WTC11 (cell line): ENCODE data around the gene ZNF664. TPM values are rescaled to one million over a fixed set of nuclear protein-coding genes. Genes with fewer than 3 reads are reported as not detected.

Source experiments
- ATAC-seq: fragments of 200-7000 bp; cut with Tn5 transposase; 2 replicates; pipeline ENCODE4 v1.10.0; 2021; ENCODE audit warnings: mild to moderate bottlenecking, moderate library complexity
- CTCF ChIA-PET: fragments of 300-600 bp; sonication (Branson Sonifier 250); formaldehyde crosslinking; loops from one replicate; lab custom pipeline; 2021; ENCODE audit warnings: antibody characterized with exemption; lab: Charles Lee
- POLR2A ChIA-PET: fragments of 350-600 bp; sonication (Branson Sonifier 250); formaldehyde crosslinking; loops from one replicate; lab custom pipeline; 2021; ENCODE audit warnings: antibody characterized with exemption; lab: Charles Lee
- DNase-seq: peaks from one replicate; pipeline ENCODE4 v3.0.0; 2021; ENCODE audit warnings: low spot score
- H3K27ac Mint-ChIP-seq: 2 replicates; pipeline ENCODE4 v1.8.0; 2021; ENCODE audit warnings: mixed read lengths
- H3K27me3 Mint-ChIP-seq: 2 replicates; pipeline ENCODE4 v1.8.0; 2021; ENCODE audit warnings: low read depth, mild to moderate bottlenecking, moderate library complexity, mixed read lengths
- H3K36me3 Mint-ChIP-seq: 2 replicates; pipeline ENCODE4 v1.8.0; 2021; ENCODE audit warnings: mixed read lengths
- H3K4me1 Mint-ChIP-seq: 2 replicates; pipeline ENCODE4 v1.8.0; 2022; ENCODE audit warnings: mixed read lengths
- H3K4me3 Mint-ChIP-seq: 2 replicates; pipeline ENCODE4 v1.8.0; 2021; ENCODE audit warnings: mild to moderate bottlenecking, moderate library complexity, mixed read lengths
- H3K9me3 Mint-ChIP-seq: 2 replicates; pipeline ENCODE4 v1.8.0; 2021; ENCODE audit warnings: mixed read lengths
- CREB1 ChIP-seq: sonication (generic); formaldehyde crosslinking; IDR thresholded peaks from 2 replicates; pipeline ENCODE4 v1.8.0; 2023; ENCODE audit warnings: mild to moderate bottlenecking, missing genetic modification reagents
- FOXP1 ChIP-seq: sonication (generic); formaldehyde crosslinking; IDR thresholded peaks from 2 replicates; pipeline ENCODE4 v1.8.0; 2022; ENCODE audit warnings: missing genetic modification reagents, mild to moderate bottlenecking, moderate library complexity, borderline replicate concordance
- GRHL2 ChIP-seq: fragments of 250-450 bp; sonication (Bioruptor Pico); IDR thresholded peaks from 2 replicates; pipeline ENCODE4 v1.8.0; 2022; ENCODE audit warnings: mild to moderate bottlenecking, moderate library complexity; ENCODE audit not compliant: insufficient replicate concordance, severe bottlenecking
- GTF2I ChIP-seq: fragments of 250-450 bp; sonication (Bioruptor Pico); conservative IDR thresholded peaks from 2 replicates; pipeline ENCODE4 v1.4.0; 2021; ENCODE audit warnings: mild to moderate bottlenecking
- KAT7 ChIP-seq: sonication (generic); formaldehyde crosslinking; IDR thresholded peaks from 2 replicates; pipeline ENCODE4 v1.8.1; 2023; ENCODE audit warnings: missing genetic modification reagents, mild to moderate bottlenecking, borderline replicate concordance
- MXD4 ChIP-seq: fragments of 250-450 bp; sonication (Bioruptor Pico); IDR thresholded peaks from 2 replicates; pipeline ENCODE4 v1.8.0; 2021; ENCODE audit warnings: mild to moderate bottlenecking, moderate library complexity, borderline replicate concordance
- NFE2L1 ChIP-seq: sonication (generic); formaldehyde crosslinking; IDR thresholded peaks from 2 replicates; pipeline ENCODE4 v1.8.1; 2023; ENCODE audit warnings: missing genetic modification reagents
- RELA ChIP-seq: sonication (generic); formaldehyde crosslinking; IDR thresholded peaks from 2 replicates; pipeline ENCODE4 v1.8.1; 2022; ENCODE audit warnings: missing genetic modification reagents, mild to moderate bottlenecking, borderline replicate concordance
- RORB ChIP-seq: fragments of 250-450 bp; sonication (Bioruptor Pico); IDR thresholded peaks from 2 replicates; pipeline ENCODE4 v1.9.0; 2021; ENCODE audit warnings: mild to moderate bottlenecking
- TEAD4 ChIP-seq: sonication (generic); formaldehyde crosslinking; IDR thresholded peaks from 2 replicates; pipeline ENCODE4 v1.8.0; 2022; ENCODE audit warnings: mild to moderate bottlenecking, missing genetic modification reagents
- ZNF416 ChIP-seq: fragments of 250-450 bp; sonication (Bioruptor Pico); IDR thresholded peaks from 2 replicates; pipeline ENCODE4 v1.9.0; 2021; ENCODE audit warnings: mild to moderate bottlenecking, inconsistent platforms
- ZNF423 ChIP-seq: fragments of 250-450 bp; sonication (Bioruptor Pico); IDR thresholded peaks from 2 replicates; pipeline ENCODE4 v2.1.2; 2022; ENCODE audit warnings: mild to moderate bottlenecking, moderate library complexity
- total RNA-seq: library from RNA; stranded (reverse); gene quantifications from 3 replicates; pipeline ENCODE4 v1.2.3, GENCODE V29; 2021
- TF ChIP-seq, protein P1 (sequence below): sonication (generic); formaldehyde crosslinking; IDR thresholded peaks from 2 replicates; pipeline ENCODE4 v1.8.1; 2023; ENCODE audit warnings: mild to moderate bottlenecking, moderate library complexity, missing genetic modification reagents
- TF ChIP-seq, protein P2 (sequence below): sonication (generic); formaldehyde crosslinking; IDR thresholded peaks from 2 replicates; pipeline ENCODE4 v1.8.1; 2022; ENCODE audit warnings: mild to moderate bottlenecking, moderate library complexity, missing genetic modification reagents
- TF ChIP-seq, protein P3 (sequence below): sonication (generic); formaldehyde crosslinking; IDR thresholded peaks from 2 replicates; pipeline ENCODE4 v1.8.1; 2022; ENCODE audit warnings: low read depth, missing genetic modification reagents, borderline replicate concordance
- TF ChIP-seq, protein P4 (sequence below): sonication (generic); formaldehyde crosslinking; IDR thresholded peaks from 2 replicates; pipeline ENCODE4 v1.8.0; 2022; ENCODE audit warnings: mild to moderate bottlenecking, missing genetic modification reagents
- TF ChIP-seq, protein P5 (sequence below): fragments of 250-450 bp; sonication (Bioruptor Pico); IDR thresholded peaks from 2 replicates; pipeline ENCODE4 v1.9.0; 2021; ENCODE audit warnings: moderate library complexity, mild to moderate bottlenecking, inconsistent platforms, borderline replicate concordance

The ZNF664 gene
- total RNA-seq, 1 experiment from 2014 or later: 61.7 TPM

DNA sequence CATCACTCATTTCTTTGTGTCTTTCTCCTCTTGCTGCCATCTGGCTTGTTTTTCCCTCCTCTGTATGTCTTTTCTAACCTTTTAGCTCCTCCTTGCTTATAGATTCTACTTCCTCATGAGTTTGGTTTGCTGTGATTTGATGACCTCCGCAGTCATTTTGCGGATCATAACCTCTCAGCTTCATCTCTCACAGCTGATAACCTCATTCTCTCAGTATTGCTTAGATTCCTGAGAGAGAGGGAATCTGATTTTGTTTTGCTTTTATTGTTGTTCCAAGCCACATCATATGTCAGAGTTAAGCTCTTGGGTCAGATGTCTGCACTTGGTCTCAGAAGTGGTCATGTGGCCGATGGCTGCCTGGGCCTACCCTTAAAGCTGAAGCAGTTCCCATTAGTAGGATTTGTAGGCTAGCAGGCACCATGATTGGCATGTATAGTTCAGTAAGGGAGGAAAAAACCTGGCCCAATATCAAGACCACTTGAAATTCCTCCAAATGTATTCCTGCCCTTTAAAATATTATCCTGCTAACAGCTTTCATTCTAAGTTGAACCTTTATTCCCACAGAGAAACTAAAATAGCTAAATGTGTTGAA, 13.5 kb downstream of the ZNF664 start:
- no peak for ATAC-seq
- H3K36me3 Mint-ChIP-seq: peaks cover 16% of the 10 kb centered on the region; the same call in 1 of the 2 replicates
- H3K4me3 Mint-ChIP-seq: no peak overlapping the region
- no peak overlapping the region for H3K27ac Mint-ChIP-seq
- no peaks in the 10 kb centered on the region for H3K27me3 Mint-ChIP-seq
- H3K4me1 Mint-ChIP-seq: 0 out of 2 replicates have a peak, but pooled peaks cover 3% of the 10 kb centered on the region
- ChIA-PET CTCF (interaction anchor here (1.0 to 1.7 kb wide), 3 partner anchors 46 to 144 kb away, joined by 3 to 10 read pairs (median 4); no protein-coding TSS in a partner anchor), POLR2A (no interaction called here)
- DNase-seq: no peak
- H3K9me3 Mint-ChIP-seq: no peaks in the 10 kb centered on the region
- TF ChIP-seq, protein P1, sequence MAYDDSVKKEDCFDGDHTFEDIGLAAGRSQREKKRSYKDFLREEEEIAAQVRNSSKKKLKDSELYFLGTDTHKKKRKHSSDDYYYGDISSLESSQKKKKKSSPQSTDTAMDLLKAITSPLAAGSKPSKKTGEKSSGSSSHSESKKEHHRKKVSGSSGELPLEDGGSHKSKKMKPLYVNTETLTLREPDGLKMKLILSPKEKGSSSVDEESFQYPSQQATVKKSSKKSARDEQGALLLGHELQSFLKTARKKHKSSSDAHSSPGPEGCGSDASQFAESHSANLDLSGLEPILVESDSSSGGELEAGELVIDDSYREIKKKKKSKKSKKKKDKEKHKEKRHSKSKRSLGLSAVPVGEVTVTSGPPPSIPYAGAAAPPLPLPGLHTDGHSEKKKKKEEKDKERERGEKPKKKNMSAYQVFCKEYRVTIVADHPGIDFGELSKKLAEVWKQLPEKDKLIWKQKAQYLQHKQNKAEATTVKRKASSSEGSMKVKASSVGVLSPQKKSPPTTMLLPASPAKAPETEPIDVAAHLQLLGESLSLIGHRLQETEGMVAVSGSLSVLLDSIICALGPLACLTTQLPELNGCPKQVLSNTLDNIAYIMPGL: no peak
- TF ChIP-seq, protein P2, sequence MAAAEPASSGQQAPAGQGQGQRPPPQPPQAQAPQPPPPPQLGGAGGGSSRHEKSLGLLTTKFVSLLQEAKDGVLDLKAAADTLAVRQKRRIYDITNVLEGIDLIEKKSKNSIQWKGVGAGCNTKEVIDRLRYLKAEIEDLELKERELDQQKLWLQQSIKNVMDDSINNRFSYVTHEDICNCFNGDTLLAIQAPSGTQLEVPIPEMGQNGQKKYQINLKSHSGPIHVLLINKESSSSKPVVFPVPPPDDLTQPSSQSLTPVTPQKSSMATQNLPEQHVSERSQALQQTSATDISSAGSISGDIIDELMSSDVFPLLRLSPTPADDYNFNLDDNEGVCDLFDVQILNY (CRISPR knock-in tag): no peak
- no peak for TF ChIP-seq CREB1 (CRISPR knock-in tag)
- TF ChIP-seq, protein P3, sequence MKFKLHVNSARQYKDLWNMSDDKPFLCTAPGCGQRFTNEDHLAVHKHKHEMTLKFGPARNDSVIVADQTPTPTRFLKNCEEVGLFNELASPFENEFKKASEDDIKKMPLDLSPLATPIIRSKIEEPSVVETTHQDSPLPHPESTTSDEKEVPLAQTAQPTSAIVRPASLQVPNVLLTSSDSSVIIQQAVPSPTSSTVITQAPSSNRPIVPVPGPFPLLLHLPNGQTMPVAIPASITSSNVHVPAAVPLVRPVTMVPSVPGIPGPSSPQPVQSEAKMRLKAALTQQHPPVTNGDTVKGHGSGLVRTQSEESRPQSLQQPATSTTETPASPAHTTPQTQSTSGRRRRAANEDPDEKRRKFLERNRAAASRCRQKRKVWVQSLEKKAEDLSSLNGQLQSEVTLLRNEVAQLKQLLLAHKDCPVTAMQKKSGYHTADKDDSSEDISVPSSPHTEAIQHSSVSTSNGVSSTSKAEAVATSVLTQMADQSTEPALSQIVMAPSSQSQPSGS (CRISPR knock-in tag): no peak
- no peak for TF ChIP-seq GRHL2
- TF ChIP-seq ZNF416: no peak
- no peak for TF ChIP-seq TEAD4 (CRISPR knock-in tag)
- TF ChIP-seq GTF2I (CRISPR knock-in tag): no peak

DNA sequence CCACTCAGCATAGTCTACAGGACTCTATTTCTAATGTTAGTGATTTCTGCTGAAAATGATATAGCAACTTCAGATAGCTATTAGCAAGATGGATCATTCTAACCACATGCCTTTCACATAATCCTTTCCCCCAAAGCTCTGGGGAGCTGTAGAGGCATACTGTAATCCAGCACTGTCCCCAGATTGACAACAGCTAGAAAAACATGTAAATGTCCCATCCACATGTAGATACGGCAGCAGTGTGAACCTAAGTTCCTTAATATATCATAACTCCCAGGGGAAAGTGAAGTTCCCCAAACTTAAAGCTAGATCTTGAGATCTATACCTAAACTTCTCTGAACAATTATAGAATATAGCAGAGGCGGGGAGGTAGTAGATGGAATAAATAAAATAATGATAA, 14.0 kb downstream of the ZNF664 start:
- TF ChIP-seq FOXP1 (CRISPR knock-in tag) (no peak), ZNF423 (CRISPR knock-in tag) (no peak), NFE2L1 (CRISPR knock-in tag) (no peak), RORB (no peak), RELA (no peak)
- TF ChIP-seq, protein P4, sequence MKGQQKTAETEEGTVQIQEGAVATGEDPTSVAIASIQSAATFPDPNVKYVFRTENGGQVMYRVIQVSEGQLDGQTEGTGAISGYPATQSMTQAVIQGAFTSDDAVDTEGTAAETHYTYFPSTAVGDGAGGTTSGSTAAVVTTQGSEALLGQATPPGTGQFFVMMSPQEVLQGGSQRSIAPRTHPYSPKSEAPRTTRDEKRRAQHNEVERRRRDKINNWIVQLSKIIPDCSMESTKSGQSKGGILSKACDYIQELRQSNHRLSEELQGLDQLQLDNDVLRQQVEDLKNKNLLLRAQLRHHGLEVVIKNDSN (CRISPR knock-in tag): no peak
- TF ChIP-seq, protein P5, sequence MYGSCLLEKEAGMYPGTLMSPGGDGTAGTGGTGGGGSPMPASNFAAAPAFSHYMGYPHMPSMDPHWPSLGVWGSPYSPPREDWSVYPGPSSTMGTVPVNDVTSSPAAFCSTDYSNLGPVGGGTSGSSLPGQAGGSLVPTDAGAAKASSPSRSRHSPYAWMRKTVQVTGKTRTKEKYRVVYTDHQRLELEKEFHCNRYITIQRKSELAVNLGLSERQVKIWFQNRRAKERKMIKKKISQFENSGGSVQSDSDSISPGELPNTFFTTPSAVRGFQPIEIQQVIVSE (CRISPR knock-in tag): no peak
- TF ChIP-seq, all 79 proteins: peak for 0
- peaks cover 16% of the 10 kb centered on the region; the same call in 1 of the 2 replicates for H3K36me3 Mint-ChIP-seq
- no peaks in the 10 kb centered on the region for H3K27me3 Mint-ChIP-seq
- no peak overlapping the region for H3K27ac Mint-ChIP-seq
- H3K4me1 Mint-ChIP-seq: 0 out of 2 replicates have a peak, but pooled peaks cover 3% of the 10 kb centered on the region
- ChIA-PET POLR2A (no interaction called here), CTCF (interaction anchor here (1.0 to 1.7 kb wide), 3 partner anchors 45 to 145 kb away, joined by 3 to 10 read pairs (median 4); no protein-coding TSS in a partner anchor)
- DNase-seq (no peak), ATAC-seq (no peak)
- no peak overlapping the region for H3K4me3 Mint-ChIP-seq
- no peaks in the 10 kb centered on the region for H3K9me3 Mint-ChIP-seq

DNA sequence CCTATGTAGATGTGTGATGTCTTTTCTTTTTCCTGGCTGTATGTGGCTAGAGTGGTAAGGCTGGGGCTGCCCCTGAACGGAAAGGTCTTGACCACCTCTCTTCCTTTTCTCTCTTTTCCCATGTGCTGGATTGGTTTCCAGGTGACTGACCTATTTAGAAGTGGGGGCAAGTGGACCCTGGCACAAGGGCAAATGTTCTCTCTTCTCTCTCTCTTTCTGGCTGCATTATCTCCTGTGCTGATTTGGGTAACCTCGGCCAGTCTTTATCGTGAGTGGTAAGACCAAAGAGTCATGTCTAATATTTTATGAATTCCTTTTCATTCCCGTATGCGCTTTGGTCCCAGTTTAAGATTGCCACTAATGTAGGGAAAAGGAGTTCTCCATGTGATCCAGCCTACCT, 16.2 kb downstream of the ZNF664 start:
- no peaks in the 10 kb centered on the region for H3K27me3 Mint-ChIP-seq
- peaks cover 16% of the 10 kb centered on the region; the same call in 1 of the 2 replicates for H3K36me3 Mint-ChIP-seq
- no peak overlapping the region for H3K27ac Mint-ChIP-seq
- 0 out of 2 replicates have a peak, but pooled peaks cover under 1% of the 10 kb centered on the region for H3K4me1 Mint-ChIP-seq
- TF ChIP-seq MXD4: no peak
- TF ChIP-seq KAT7 (CRISPR knock-in tag): no peak
- TF ChIP-seq, all 79 proteins: peak for 0
- ATAC-seq (no peak), DNase-seq (no peak)
- ChIA-PET CTCF (interaction anchor here (1.2 kb wide), 1 partner anchor 88 kb away, joined by 3 read pairs; no protein-coding TSS in a partner anchor), POLR2A (no interaction called here)
- no peaks in the 10 kb centered on the region for H3K9me3 Mint-ChIP-seq
- H3K4me3 Mint-ChIP-seq: no peak overlapping the region
